Fibroblast of the aortic adventitia (primary cell): Measurements from ENCODE around the gene PDGFB. TPM values are rescaled to one million over a fixed set of nuclear protein-coding genes. Genes with fewer than 3 reads are reported as not detected.

ENCODE experiments used
- DNase-seq: peaks from one replicate; pipeline ENCODE4 v3.0.0-alpha.2; 2010; ENCODE audit warnings: low read depth
- H3K4me3 ChIP-seq: 2 replicates; pipeline ENCODE4 v1.5.1; 2011; ENCODE audit warnings: low read depth, mild to moderate bottlenecking, control low read depth, low read length, moderate library complexity
- total RNA-seq: library from RNA; depleted of rRNA; stranded (reverse); fragments of >200 nt; gene quantifications from 2 replicates; pipeline ENCODE4 v1.2.3, GENCODE V29; 2012; ENCODE audit warnings: low replicate concordance
- TF ChIP-seq, protein P1 (sequence below): IDR thresholded peaks from 2 replicates; pipeline ENCODE4 v1.5.1; 2011; ENCODE audit warnings: mild to moderate bottlenecking, low read length, control low read depth, inconsistent platforms; ENCODE audit not compliant: insufficient read depth

The PDGFB gene
- total RNA-seq, 1 donor = 0.09 TPM

- DNase-seq = no peak
- H3K4me3 ChIP-seq = no peak overlapping the region
- TF ChIP-seq, protein P1, sequence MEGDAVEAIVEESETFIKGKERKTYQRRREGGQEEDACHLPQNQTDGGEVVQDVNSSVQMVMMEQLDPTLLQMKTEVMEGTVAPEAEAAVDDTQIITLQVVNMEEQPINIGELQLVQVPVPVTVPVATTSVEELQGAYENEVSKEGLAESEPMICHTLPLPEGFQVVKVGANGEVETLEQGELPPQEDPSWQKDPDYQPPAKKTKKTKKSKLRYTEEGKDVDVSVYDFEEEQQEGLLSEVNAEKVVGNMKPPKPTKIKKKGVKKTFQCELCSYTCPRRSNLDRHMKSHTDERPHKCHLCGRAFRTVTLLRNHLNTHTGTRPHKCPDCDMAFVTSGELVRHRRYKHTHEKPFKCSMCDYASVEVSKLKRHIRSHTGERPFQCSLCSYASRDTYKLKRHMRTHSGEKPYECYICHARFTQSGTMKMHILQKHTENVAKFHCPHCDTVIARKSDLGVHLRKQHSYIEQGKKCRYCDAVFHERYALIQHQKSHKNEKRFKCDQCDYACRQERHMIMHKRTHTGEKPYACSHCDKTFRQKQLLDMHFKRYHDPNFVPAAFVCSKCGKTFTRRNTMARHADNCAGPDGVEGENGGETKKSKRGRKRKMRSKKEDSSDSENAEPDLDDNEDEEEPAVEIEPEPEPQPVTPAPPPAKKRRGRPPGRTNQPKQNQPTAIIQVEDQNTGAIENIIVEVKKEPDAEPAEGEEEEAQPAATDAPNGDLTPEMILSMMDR = no peak
Observed at GRCh38 chr22:39184586-39185577, 59.9 kb downstream of the PDGFB start.

GRCh38 chr22:39183991-39184585 lies 60.7 kb downstream of the PDGFB start:
- DNase-seq = peak; percentile 44
- TF ChIP-seq, protein P1 = no peak
- no peak overlapping the region for H3K4me3 ChIP-seq

- TF ChIP-seq, protein P1 = no peak
- no peak for DNase-seq
- no peak overlapping the region for H3K4me3 ChIP-seq
Observed at GRCh38 chr22:39182478-39183030, 62.2 kb downstream of the PDGFB start.

DNA sequence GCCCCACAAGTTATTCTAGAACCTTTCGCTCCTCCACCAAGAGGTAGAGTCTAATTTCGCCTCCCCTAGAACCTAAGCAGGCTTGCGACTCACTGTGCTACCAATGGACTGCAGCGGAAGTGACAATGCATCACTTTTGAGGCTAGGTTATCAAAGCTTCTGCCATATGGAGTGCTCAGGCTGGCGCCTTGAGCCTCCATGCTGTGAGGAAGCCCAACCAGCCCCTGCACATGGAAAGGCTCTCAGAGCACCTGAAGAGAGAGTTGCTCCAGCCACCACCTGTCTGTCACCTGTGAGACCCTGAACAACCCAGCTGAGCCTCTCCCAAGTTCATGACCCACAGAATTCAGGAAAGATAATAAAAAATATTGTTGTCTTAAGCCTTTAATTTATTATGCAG lies 63.0 kb downstream of the PDGFB start:
- no peak for DNase-seq
- H3K4me3 ChIP-seq = no peak overlapping the region
- TF ChIP-seq, protein P1 = no peak

- TF ChIP-seq, protein P1 = no peak
- no peak overlapping the region for H3K4me3 ChIP-seq
- no peak for DNase-seq
Observed at GRCh38 chr22:39181356-39181755, 63.4 kb downstream of the PDGFB start.

DNA sequence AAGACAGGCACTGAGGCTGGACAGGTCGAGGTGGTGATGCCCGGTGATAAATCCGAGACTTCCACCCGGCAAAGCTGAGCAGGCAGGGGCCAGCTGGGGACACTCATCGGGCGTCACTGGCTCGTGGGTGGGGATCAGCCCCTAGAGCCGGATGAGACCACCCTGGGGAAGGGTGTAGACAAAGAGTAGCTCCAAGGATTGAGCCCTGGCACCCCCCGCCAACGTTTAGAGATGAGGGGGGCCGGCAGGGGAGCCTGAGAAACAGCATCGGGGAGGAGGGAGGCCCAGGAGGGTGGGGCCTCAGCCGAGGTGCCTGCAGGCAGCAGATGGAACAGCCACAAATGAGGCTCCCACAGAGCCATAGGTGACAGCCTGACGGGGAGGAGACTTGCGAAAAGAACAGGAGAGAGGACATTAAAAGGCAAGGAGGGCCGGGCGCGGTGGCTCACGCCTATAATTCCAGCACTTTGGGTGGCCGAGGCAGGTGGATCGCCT lies 64.9 kb downstream of the PDGFB start:
- H3K4me3 ChIP-seq = no peak overlapping the region

More for the DNA sequence above, 64.9 kb downstream of the PDGFB start:
- TF ChIP-seq, protein P1 = no peak
- no peak for DNase-seq
